HEK293 (cell line): Measurements from ENCODE around the gene POLR1B.
"Not testable (repeated sequence)": the region's sequence is repeated elsewhere in the genome, so short reads cannot be mapped to it uniquely, and the experiment has no call there.

Experiments used
- CTCF ChIA-PET: fragments of 350-600 bp; formaldehyde crosslinking; extraction: SDS; loops from one replicate; lab custom pipeline; 2021; ENCODE audit warnings: antibody characterized with exemption; lab: Yijun Ruan, JAX
- POLR2A ChIA-PET: fragments of 300-600 bp; formaldehyde crosslinking; extraction: SDS; loops from one replicate; lab custom pipeline; 2020; ENCODE audit warnings: antibody characterized with exemption, inconsistent platforms; lab: Yijun Ruan, JAX
- H3K27ac ChIP-seq: fragments of 200-500 bp; sonication (Bioruptor generic); 2 replicates; pipeline ENCODE4 v1.5.1; 2014; ENCODE audit warnings: low read depth, low read length, control low read depth, inconsistent platforms; ENCODE audit errors: extremely low read depth
- H3K36me3 ChIP-seq, 2 experiments: fragments of 200-500 bp in 1 of 2; sonication (Bioruptor generic) in 1 of 2; 1 replicate in 1 of 2; 2 replicates in 1 of 2; pipeline ENCODE4 v1.5.1; 2014 to 2017; ENCODE audit warnings: inconsistent platforms in 2 of 2, low read length in 2 of 2; ENCODE audit not compliant: control insufficient read depth in 2 of 2, insufficient read depth in 1 of 2
- H3K4me1 ChIP-seq: fragments of 200-500 bp; sonication (Bioruptor generic); 2 replicates; pipeline ENCODE4 v1.5.1; 2014; ENCODE audit warnings: mild to moderate bottlenecking, low read length, inconsistent platforms; ENCODE audit not compliant: control insufficient read depth, insufficient read depth
- H3K4me3 ChIP-seq: 2 replicates; pipeline ENCODE4 v1.5.1; 2011; ENCODE audit warnings: low read depth, mild to moderate bottlenecking, control low read depth, low read length, moderate library complexity
- H3K9me3 ChIP-seq: fragments of 200-500 bp; sonication (Bioruptor generic); 2 replicates; pipeline ENCODE4 v1.5.1; 2014; ENCODE audit warnings: low read depth, low read length, inconsistent platforms; ENCODE audit not compliant: control insufficient read depth, insufficient read depth
- GLIS1 ChIP-seq: fragments of 450-650 bp; formaldehyde crosslinking; IDR thresholded peaks from 2 replicates; pipeline ENCODE4 v1.5.1; 2016; ENCODE audit warnings: missing biosample characterization, missing genetic modification characterization
- HOXA7 ChIP-seq: sonication (generic); formaldehyde crosslinking; IDR thresholded peaks from 2 replicates; pipeline ENCODE4 v1.8.1; 2022; ENCODE audit warnings: missing genetic modification reagents, borderline replicate concordance
- IKZF3 ChIP-seq: fragments of 450-650 bp; IDR thresholded peaks from 2 replicates; pipeline ENCODE4 v1.5.0; 2018; ENCODE audit warnings: missing biosample characterization, mild to moderate bottlenecking, missing genetic modification characterization, moderate library complexity
- PBX3 ChIP-seq: sonication (generic); formaldehyde crosslinking; IDR thresholded peaks from 2 replicates; pipeline ENCODE4 v1.8.1; 2022; ENCODE audit warnings: mild to moderate bottlenecking, moderate library complexity, missing genetic modification reagents
- PRDM1 ChIP-seq: fragments of 450-650 bp; formaldehyde crosslinking; IDR thresholded peaks from 2 replicates; pipeline ENCODE4; 2016; ENCODE audit warnings: missing biosample characterization, missing genetic modification characterization
- SCRT2 ChIP-seq: fragments of 450-650 bp; formaldehyde crosslinking; IDR thresholded peaks from 2 replicates; pipeline ENCODE4 v1.5.1; 2016; ENCODE audit warnings: missing biosample characterization, missing genetic modification characterization
- SP3 ChIP-seq: fragments of 450-650 bp; formaldehyde crosslinking; IDR thresholded peaks from 2 replicates; pipeline ENCODE4 v1.5.1; 2016; ENCODE audit warnings: missing biosample characterization, missing genetic modification characterization
- YY2 ChIP-seq: fragments of 450-650 bp; formaldehyde crosslinking; IDR thresholded peaks from 2 replicates; pipeline ENCODE4 v1.5.1; 2016; ENCODE audit warnings: missing biosample characterization, missing genetic modification characterization
- ZEB2 ChIP-seq: fragments of 450-650 bp; formaldehyde crosslinking; IDR thresholded peaks from 2 replicates; pipeline ENCODE4 v1.5.1; 2016; ENCODE audit warnings: missing biosample characterization, missing genetic modification characterization
- ZNF10 ChIP-seq: fragments of 450-650 bp; formaldehyde crosslinking; IDR thresholded peaks from 2 replicates; pipeline ENCODE4 v1.5.1; 2017; ENCODE audit warnings: missing biosample characterization, missing genetic modification characterization
- ZNF18 ChIP-seq: fragments of 450-650 bp; formaldehyde crosslinking; IDR thresholded peaks from 2 replicates; pipeline ENCODE4 v1.5.1; 2016; ENCODE audit warnings: missing biosample characterization, missing genetic modification characterization
- ZNF26 ChIP-seq: fragments of 450-650 bp; formaldehyde crosslinking; IDR thresholded peaks from 2 replicates; pipeline ENCODE4 v1.5.1; 2016; ENCODE audit warnings: missing biosample characterization, missing genetic modification characterization
- ZNF362 ChIP-seq: fragments of 450-650 bp; formaldehyde crosslinking; IDR thresholded peaks from 2 replicates; pipeline ENCODE4 v1.5.1; 2016; ENCODE audit warnings: missing biosample characterization, missing genetic modification characterization
- ZNF398 ChIP-seq: fragments of 450-650 bp; formaldehyde crosslinking; IDR thresholded peaks from 2 replicates; pipeline ENCODE4 v1.5.1; 2017; ENCODE audit warnings: missing biosample characterization, missing genetic modification characterization
- ZNF473 ChIP-seq: fragments of 450-650 bp; formaldehyde crosslinking; IDR thresholded peaks from 2 replicates; pipeline ENCODE4 v1.5.1; 2017; ENCODE audit warnings: missing biosample characterization, missing genetic modification characterization
- ZNF530 ChIP-seq: fragments of 450-650 bp; formaldehyde crosslinking; IDR thresholded peaks from 2 replicates; pipeline ENCODE4 v1.5.1; 2016; ENCODE audit warnings: low read depth, missing biosample characterization, missing genetic modification characterization
- ZNF585B ChIP-seq: fragments of 450-650 bp; formaldehyde crosslinking; IDR thresholded peaks from 2 replicates; pipeline ENCODE4 v1.5.1; 2016; ENCODE audit warnings: missing biosample characterization, missing genetic modification characterization
- ZNF596 ChIP-seq: fragments of 450-650 bp; IDR thresholded peaks from 2 replicates; pipeline ENCODE4 v1.5.0; 2018; ENCODE audit warnings: missing biosample characterization, mild to moderate bottlenecking, missing genetic modification characterization, moderate library complexity
- ZNF645 ChIP-seq: fragments of 450-650 bp; formaldehyde crosslinking; IDR thresholded peaks from 2 replicates; pipeline ENCODE4; 2016; ENCODE audit warnings: missing biosample characterization, missing genetic modification characterization
- ZNF670 ChIP-seq: fragments of 450-650 bp; formaldehyde crosslinking; IDR thresholded peaks from 2 replicates; pipeline ENCODE4 v1.5.1; 2016; ENCODE audit warnings: missing biosample characterization, missing genetic modification characterization, low read depth

Gene POLR1B

GRCh38 chr2:112615051-112615450 lies 72.8 kb downstream of the POLR1B start:
- TF ChIP-seq ZNF670 (tag by site-specific recombination) = no peak
- no peak for TF ChIP-seq PRDM1
- no peak for TF ChIP-seq PBX3 (CRISPR knock-in tag)
- TF ChIP-seq SP3 = no peak
- no peak for TF ChIP-seq ZNF596
- no peak for TF ChIP-seq ZNF362 (tag by site-specific recombination)
- TF ChIP-seq HOXA7 = no peak
- no peak for TF ChIP-seq SCRT2 (tag by site-specific recombination)
- TF ChIP-seq ZNF473 = no peak
- TF ChIP-seq GLIS1 (tag by site-specific recombination) = no peak
- TF ChIP-seq ZNF530 (tag by site-specific recombination) = no peak
- no peak for TF ChIP-seq ZNF645
- TF ChIP-seq ZEB2 (tag by site-specific recombination) = no peak
- TF ChIP-seq ZNF585B (tag by site-specific recombination) = no peak
- TF ChIP-seq IKZF3 = no peak
- no peak for TF ChIP-seq ZNF18
- TF ChIP-seq YY2 (tag by site-specific recombination) = no peak
- no peak for TF ChIP-seq ZNF10
- TF ChIP-seq ZNF398 (tag by site-specific recombination) = no peak
- TF ChIP-seq ZNF26 = no peak
- no peaks in the 10 kb centered on the region for H3K36me3 ChIP-seq
- ChIA-PET POLR2A (no interaction called here), CTCF (interaction anchor here (0.6 kb wide), 1 partner anchor 1469 kb away, joined by 3 read pairs; no protein-coding TSS in a partner anchor)
- H3K4me3 ChIP-seq = no peak overlapping the region
- no peak overlapping the region for H3K27ac ChIP-seq
- H3K4me1 ChIP-seq = no peaks in the 10 kb centered on the region
- H3K9me3 ChIP-seq = no peaks in the 10 kb centered on the region

- H3K4me1 ChIP-seq, H3K27ac ChIP-seq, H3K4me3 ChIP-seq, POLR2A ChIA-PET, H3K36me3 ChIP-seq, H3K9me3 ChIP-seq: not testable (repeated sequence)
- CTCF ChIA-PET = interaction anchor here (0.9 kb wide), 1 partner anchor 11 kb away, joined by 3 read pairs; no protein-coding TSS in a partner anchor
These were observed 73.5 kb downstream of the POLR1B start for GRCh38 chr2:112615798-112616197.
